ENCODE measurements around the gene CHRNB2. TPM values are rescaled to one million over a fixed set of nuclear protein-coding genes. Genes with fewer than 3 reads are reported as not detected.

CHRNB2 gene
- total and polyA plus RNA-seq, 2 of the 8 experiments (the other 6 are each of a cell fraction or from before 2014, with no cell fraction given): 3.1 to 4.1 TPM

DNA sequence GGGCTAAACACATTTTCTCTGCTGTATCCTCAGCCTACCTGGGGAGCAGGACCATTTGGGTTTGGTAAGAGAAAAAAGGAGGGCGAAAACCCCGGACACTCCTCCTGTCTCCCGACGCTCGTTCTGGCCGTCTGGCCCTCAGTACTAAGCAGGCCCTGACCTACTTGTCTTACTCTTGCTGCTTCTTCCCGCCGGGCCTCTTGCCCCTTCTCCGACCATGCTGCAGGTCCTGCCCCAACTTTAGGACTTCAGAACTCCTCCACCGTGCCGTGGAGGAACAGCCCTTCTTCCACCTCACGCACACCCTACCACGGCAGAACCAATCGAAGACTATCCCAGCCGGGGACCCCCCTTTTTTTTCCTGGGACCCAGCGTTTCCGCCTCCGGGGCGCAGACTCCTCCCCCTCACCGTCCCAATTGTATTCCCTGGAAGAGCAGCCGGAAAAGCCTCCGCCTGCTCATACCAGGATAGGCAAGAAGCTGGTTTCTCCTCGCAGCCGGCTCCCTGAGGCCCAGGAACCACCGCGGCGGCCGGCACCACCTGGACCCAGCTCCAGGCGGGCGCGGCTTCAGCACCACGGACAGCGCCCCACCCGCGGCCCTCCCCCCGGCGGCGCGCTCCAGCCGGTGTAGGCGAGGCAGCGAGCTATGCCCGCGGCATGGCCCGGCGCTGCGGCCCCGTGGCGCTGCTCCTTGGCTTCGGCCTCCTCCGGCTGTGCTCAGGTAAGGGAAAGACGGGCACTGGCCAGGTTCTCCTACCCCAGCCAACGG is at the start of gene CHRNB2 (continued):
- TF ChIP-seq GABPA (IDR thresholded peaks at IDR 0.05; ENCODE audit: borderline replicate concordance, insufficient read depth, low read length) (no peak), POU5F1 (IDR thresholded peaks at IDR 0.05; ENCODE audit: low read depth, low read length) (no peak), SUZ12 (IDR thresholded peaks at IDR 0.05; ENCODE audit: low read length) (no peak), HDAC2 (IDR thresholded peaks at IDR 0.05; ENCODE audit: borderline replicate concordance in 1 of 2, low read depth in 2 of 2, low read length in 2 of 2) (peak; percentile 46 to 97; a peak in 1 of 4 replicates), SIRT6 (IDR thresholded peaks at IDR 0.05; ENCODE audit: low read length) (no peak), HDAC6 (IDR thresholded peaks at IDR 0.05; ENCODE audit: low read depth, low read length) (no peak), RAD21 (IDR thresholded peaks at IDR 0.05 in 1 of 2, conservative IDR thresholded peaks at IDR 0.05 in 1 of 2; ENCODE audit: low read depth in 2 of 2, low read length in 2 of 2) (no peak), KDM4A (IDR thresholded peaks at IDR 0.05; ENCODE audit: low read depth, low read length, severe bottlenecking) (no peak), CHD2 (IDR thresholded peaks at IDR 0.05; ENCODE audit: low read length) (no peak), YY1 (IDR thresholded peaks at IDR 0.05; ENCODE audit: low read depth, low read length) (no peak), POLR2A (IDR thresholded peaks at IDR 0.05; ENCODE audit: control extremely low read depth in 1 of 2, low read depth in 2 of 2, low read length in 2 of 2) (0 out of 3 replicates have a peak, but pooled peaks of 1 of the 2 experiments have one; percentile 22), BCL11A (IDR thresholded peaks at IDR 0.05; ENCODE audit: low read depth in 2 of 2, low read length in 2 of 2) (no peak), KDM1A (IDR thresholded peaks at IDR 0.05; ENCODE audit: borderline replicate concordance, low read length) (no peak), KDM5A (IDR thresholded peaks at IDR 0.05; ENCODE audit: low read length) (no peak), TEAD4 (IDR thresholded peaks at IDR 0.05; ENCODE audit: low read depth, low read length) (no peak), CTBP2 (IDR thresholded peaks at IDR 0.05; ENCODE audit: borderline replicate concordance, insufficient read depth, insufficient read length, low read length) (no peak), SP2 (IDR thresholded peaks at IDR 0.05; ENCODE audit: low read length) (no peak), CREB1 (IDR thresholded peaks at IDR 0.05) (0 out of 2 replicates have a peak, but pooled peaks have one; percentile 6), TAF7 (optimal IDR thresholded peaks at IDR 0.05; ENCODE audit: borderline replicate concordance, low read depth, low read length) (peak; percentile 18), NRF1 (IDR thresholded peaks at IDR 0.05; ENCODE audit: low read depth, low read length) (no peak), SIX5 (IDR thresholded peaks at IDR 0.05; ENCODE audit: low read depth, low read length) (no peak)
- TF ChIP-seq, protein P1, sequence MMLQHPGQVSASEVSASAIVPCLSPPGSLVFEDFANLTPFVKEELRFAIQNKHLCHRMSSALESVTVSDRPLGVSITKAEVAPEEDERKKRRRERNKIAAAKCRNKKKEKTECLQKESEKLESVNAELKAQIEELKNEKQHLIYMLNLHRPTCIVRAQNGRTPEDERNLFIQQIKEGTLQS (IDR thresholded peaks at IDR 0.05; ENCODE audit: insufficient read depth, low read depth, low read length): no peak
- TF ChIP-seq, protein P2, sequence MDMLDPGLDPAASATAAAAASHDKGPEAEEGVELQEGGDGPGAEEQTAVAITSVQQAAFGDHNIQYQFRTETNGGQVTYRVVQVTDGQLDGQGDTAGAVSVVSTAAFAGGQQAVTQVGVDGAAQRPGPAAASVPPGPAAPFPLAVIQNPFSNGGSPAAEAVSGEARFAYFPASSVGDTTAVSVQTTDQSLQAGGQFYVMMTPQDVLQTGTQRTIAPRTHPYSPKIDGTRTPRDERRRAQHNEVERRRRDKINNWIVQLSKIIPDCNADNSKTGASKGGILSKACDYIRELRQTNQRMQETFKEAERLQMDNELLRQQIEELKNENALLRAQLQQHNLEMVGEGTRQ (IDR thresholded peaks at IDR 0.05; ENCODE audit: low read length): no peak

Measured in H1 (cell line).